ENCODE data around the gene FICD. TPM values are rescaled to one million over a fixed set of nuclear protein-coding genes. Genes with fewer than 3 reads are reported as not detected.

Gene FICD
- total RNA-seq, 6 experiments from 2014 or later = 2.8 to 8.4 (median 5.6) TPM

DNA sequence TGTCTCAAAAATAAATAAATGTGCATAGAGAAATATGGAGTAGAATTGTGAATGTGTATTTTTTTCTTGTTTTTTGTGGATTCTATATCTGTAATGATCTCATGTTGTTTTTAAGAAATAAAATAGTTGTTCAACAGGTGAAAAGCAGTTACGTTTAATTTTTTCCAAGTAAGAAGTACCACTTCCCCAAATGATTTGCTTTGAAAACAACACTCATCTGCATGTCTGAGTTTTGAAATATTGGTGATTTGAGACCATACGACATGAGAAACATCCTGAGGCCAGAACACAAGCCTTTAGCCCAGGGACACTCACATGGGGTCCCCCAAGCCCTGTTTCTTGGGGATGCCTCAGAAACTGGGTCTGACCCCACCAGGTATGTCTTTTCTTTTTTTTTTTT lies 4.2 kb upstream of the FICD start:
- H3K27me3 ChIP-seq = no peaks in the 10 kb centered on the region
- H3K36me3 ChIP-seq = no peaks in the 10 kb centered on the region
- peaks cover 0 to 3% (median 1%) of the 10 kb centered on the region in 4 donors for H3K4me1 ChIP-seq
- no peak for TF ChIP-seq POLR2A (IDR thresholded peaks at IDR 0.05)
- TF ChIP-seq, protein P1, sequence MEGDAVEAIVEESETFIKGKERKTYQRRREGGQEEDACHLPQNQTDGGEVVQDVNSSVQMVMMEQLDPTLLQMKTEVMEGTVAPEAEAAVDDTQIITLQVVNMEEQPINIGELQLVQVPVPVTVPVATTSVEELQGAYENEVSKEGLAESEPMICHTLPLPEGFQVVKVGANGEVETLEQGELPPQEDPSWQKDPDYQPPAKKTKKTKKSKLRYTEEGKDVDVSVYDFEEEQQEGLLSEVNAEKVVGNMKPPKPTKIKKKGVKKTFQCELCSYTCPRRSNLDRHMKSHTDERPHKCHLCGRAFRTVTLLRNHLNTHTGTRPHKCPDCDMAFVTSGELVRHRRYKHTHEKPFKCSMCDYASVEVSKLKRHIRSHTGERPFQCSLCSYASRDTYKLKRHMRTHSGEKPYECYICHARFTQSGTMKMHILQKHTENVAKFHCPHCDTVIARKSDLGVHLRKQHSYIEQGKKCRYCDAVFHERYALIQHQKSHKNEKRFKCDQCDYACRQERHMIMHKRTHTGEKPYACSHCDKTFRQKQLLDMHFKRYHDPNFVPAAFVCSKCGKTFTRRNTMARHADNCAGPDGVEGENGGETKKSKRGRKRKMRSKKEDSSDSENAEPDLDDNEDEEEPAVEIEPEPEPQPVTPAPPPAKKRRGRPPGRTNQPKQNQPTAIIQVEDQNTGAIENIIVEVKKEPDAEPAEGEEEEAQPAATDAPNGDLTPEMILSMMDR (IDR thresholded peaks at IDR 0.05) = no peak
- ATAC-seq (no peak), DNase-seq (no peak)
- intact Hi-C loops (cut with DNase I) = no loop called here
- no peak overlapping the region for H3K4me3 ChIP-seq
- no peaks in the 10 kb centered on the region for H3K9me3 ChIP-seq
- no peak overlapping the region for H3K27ac ChIP-seq
- WGBS (ENCODE audit: insufficient coverage, low coverage, low lambda C conversion rate, missing lambda C conversion rate) = 40% methylated on average over 2 of the region's 2 CpGs

DNA sequence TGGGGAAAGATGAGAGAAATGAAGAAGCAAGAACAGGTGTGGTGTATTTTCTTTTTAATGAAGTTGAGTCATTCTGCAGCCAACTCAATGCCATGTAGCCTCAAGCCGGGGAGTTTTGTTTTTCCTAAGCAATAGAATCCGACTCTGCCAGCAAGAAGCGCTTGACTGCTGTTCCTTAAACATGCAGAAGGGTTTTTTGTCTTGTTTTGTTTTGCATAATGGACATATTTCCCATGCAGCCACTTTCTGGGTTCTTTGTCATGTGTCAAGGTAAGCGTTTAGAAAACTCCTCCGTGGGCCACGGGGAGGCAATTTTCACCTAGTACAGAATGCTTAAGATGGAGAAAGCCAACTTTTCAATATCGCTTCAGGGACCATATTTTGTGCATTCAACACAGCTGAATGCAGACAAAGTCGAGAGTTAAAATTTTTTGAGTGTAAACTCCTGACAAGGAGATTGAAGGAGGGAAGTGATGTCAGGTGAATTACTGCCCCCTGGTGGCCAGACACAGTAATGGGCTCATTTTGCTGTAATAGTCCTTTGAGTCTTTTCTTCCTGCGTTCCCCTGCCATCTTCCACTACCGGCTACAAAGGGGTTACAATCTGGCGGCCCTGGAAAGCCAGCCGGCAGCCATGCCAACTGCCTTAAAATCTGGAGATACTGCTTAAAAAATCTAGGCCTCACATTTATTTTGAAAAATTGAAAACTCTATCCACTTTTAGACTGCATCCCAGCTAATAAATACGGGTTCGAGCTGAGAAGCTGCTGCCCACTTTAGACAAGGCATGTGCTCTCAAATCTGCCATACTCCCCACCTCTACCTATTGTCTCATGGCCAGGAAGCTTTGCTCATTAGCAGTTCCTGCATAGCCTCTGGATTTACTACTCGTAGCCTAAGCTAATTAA lies 3.2 kb upstream of the FICD start:
- intact Hi-C loops (cut with DNase I) = no loop called here
- WGBS (ENCODE audit: insufficient coverage, low coverage, low lambda C conversion rate, missing lambda C conversion rate) = 26% methylated on average over 15 of the region's 15 CpGs
- Histone ChIP-seq H3K4me1 (peaks cover 0 to 8% (median 3%) of the 10 kb centered on the region in 4 donors), H3K27ac (no peak overlapping the region), H3K27me3 (no peaks in the 10 kb centered on the region), H3K9me3 (no peaks in the 10 kb centered on the region), H3K4me3 (no peak overlapping the region), H3K36me3 (no peaks in the 10 kb centered on the region)
- ATAC-seq = peak in 1 of 4 donors; percentile 17
- TF ChIP-seq, protein P1 (IDR thresholded peaks at IDR 0.05) = peak; percentile 75 to 97 (median 93)
- TF ChIP-seq POLR2A (IDR thresholded peaks at IDR 0.05) = no peak
- peak in 2 of 3 donors; percentile 46 to 60 for DNase-seq

DNA sequence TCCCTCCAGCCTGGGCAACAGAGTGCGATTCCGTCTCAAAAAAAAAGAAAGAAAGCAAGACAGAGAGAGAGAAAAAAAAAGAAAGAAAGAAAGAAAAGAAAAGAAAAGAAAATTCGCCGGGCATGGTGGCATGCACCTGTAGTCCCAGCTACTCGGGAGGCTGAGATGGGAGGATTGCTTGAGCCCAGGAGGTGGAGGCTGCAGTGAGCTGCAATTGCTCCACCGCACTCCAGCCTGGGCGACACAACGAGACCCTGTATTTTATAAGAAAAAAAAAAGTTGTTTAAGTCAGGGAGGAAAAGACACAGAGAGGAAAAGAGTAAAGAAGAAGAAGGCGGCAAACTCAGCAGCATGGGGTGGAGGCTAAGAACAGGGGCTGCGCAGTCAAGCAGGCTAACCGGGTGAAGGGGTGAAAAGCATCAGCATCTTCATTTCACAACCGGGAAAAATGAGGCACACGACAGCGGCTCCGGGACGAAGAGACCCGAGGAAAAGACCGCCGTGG lies 557 bp upstream of the FICD start:
- TF ChIP-seq, protein P1 (IDR thresholded peaks at IDR 0.05) = no peak
- no peaks in the 10 kb centered on the region for H3K27me3 ChIP-seq
- H3K4me1 ChIP-seq = peaks cover 0 to 8% (median 3%) of the 10 kb centered on the region in 4 donors
- no peak overlapping the region for H3K27ac ChIP-seq
- H3K36me3 ChIP-seq = peaks cover 0 to 18% (median 1%) of the 10 kb centered on the region in 4 donors
- H3K9me3 ChIP-seq = no peaks in the 10 kb centered on the region
- intact Hi-C loops (cut with DNase I) = no loop called here
- WGBS (ENCODE audit: insufficient coverage, low coverage, low lambda C conversion rate, missing lambda C conversion rate) = 45% methylated on average over 11 of the region's 19 CpGs
- ATAC-seq = no peak
- DNase-seq = no peak
- H3K4me3 ChIP-seq = peak overlapping the region; percentile 88 to 95 (median 93)

DNA sequence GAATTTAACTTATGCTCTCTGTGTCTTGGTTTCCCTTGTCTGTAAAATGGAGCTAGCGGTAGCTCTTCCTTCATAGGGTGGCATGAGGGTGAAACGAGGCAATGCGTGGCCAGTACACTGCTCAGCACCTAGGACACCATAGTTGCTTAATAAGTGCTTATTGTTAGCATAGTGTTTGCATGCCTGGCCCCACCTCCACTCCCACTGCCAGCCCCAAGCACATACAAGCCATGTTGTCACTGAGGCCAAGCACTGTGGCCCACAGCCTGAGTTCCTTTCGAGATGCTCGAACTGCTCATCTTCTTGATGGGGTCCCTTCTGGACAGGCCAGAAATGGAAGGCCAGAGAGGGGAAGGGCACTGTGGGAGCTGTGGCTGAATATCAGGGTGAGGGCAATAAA lies 839 bp downstream of the FICD start:
- DNase-seq (no peak), ATAC-seq (peak in 3 of 4 donors; percentile 5 to 40 (median 15))
- Histone ChIP-seq H3K27me3 (no peaks in the 10 kb centered on the region), H3K4me1 (peaks cover 0 to 8% (median 3%) of the 10 kb centered on the region in 4 donors), H3K27ac (no peak overlapping the region), H3K36me3 (peaks cover 0 to 30% (median 1%) of the 10 kb centered on the region in 4 donors), H3K9me3 (no peaks in the 10 kb centered on the region), H3K4me3 (peak overlapping the region; percentile 88 to 95 (median 93))
- intact Hi-C loops (cut with DNase I) = no loop called here
- WGBS (ENCODE audit: insufficient coverage, low coverage, low lambda C conversion rate, missing lambda C conversion rate) = 11% methylated on average over 3 of the region's 5 CpGs
- TF ChIP-seq POLR2A (IDR thresholded peaks at IDR 0.05) = no peak
- TF ChIP-seq, protein P1 (IDR thresholded peaks at IDR 0.05) = no peak
